K562 (cell line): Measurements from ENCODE around the gene DYNLT4. TPM values are rescaled to one million over a fixed set of nuclear protein-coding genes. Genes with fewer than 3 reads are reported as not detected.
A peak's percentile ranks its signal among the peaks of the same experiment; 100 is the strongest.

Experiments used
- ATAC-seq: fragments of 200-7000 bp; cut with Tn5 transposase; 3 replicates; pipeline ENCODE4 v1.9.1; 2020; ENCODE audit warnings: moderate library complexity
- BruUV-seq: library from RNA; stranded (reverse); fragments of 400-500 nt; replicated peaks from 2 replicates; lab custom pipeline; 2021; lab: Mats Ljungman, UMichigan
- CTCF ChIA-PET: fragments of 300-600 bp; formaldehyde crosslinking; extraction: SDS; loops from one replicate; lab custom pipeline; 2021; ENCODE audit warnings: low intra/inter-chr PET ratio; lab: Yijun Ruan, JAX
- POLR2A ChIA-PET: fragments of 300-600, 350-650 bp; sonication (Branson Sonifier 250); formaldehyde crosslinking; extraction: SDS; loops from one replicate; lab custom pipeline; 2021; ENCODE audit warnings: antibody characterized with exemption, inconsistent platforms; lab: Yijun Ruan, JAX
- DNase-seq, 4 experiments: peaks; one replicate each; pipeline versions ENCODE4 v3.0.0 to v3.0.0-alpha.2; 2011 to 2018; ENCODE audit warnings: low spot score in 3 of 4, mixed read lengths in 3 of 4; ENCODE audit errors: extremely low read depth in 1 of 4
- FAIRE-seq: peaks from 2 replicates; lab custom pipeline; 2011; peaks lifted over from hg19 to GRCh38; lab: Jason Lieb, UNC
- H2AFZ ChIP-seq: 2 replicates; pipeline ENCODE4 v1.6.0; 2011; ENCODE audit warnings: low read depth, low read length, control low read depth, inconsistent platforms
- H3K27ac ChIP-seq: fragments of 200-600 bp; 3 replicates; pipeline ENCODE4 v1.8.0; 2011; ENCODE audit warnings: low read depth, mild to moderate bottlenecking, control low read depth, inconsistent platforms, low read length, moderate library complexity, mixed read lengths; ENCODE audit errors: extremely low read depth
- H3K27me3 ChIP-seq, 2 experiments: fragments of 300-600 bp in 1 of 2; 2 replicates in 1 of 2; 3 replicates in 1 of 2; pipeline versions ENCODE4 v1.6.0 to v1.8.0; 2011; ENCODE audit warnings: inconsistent platforms in 2 of 2, low read length in 2 of 2, mild to moderate bottlenecking in 1 of 2, mixed read lengths in 1 of 2, moderate library complexity in 1 of 2; ENCODE audit not compliant: control insufficient read depth in 2 of 2, insufficient read depth in 2 of 2
- H3K36me3 ChIP-seq: fragments of 300-600 bp; 3 replicates; pipeline ENCODE4 v1.8.0; 2011; ENCODE audit warnings: mild to moderate bottlenecking, low read length, inconsistent platforms; ENCODE audit not compliant: control insufficient read depth, insufficient read depth
- H3K4me1 ChIP-seq, 2 experiments: fragments of 200-600 bp in 1 of 2; replicated peaks in 1 of 2; 2 replicates in 1 of 2; 3 replicates in 1 of 2; pipeline versions ENCODE4 v1.5.1 to v1.8.0; 2011; ENCODE audit warnings: inconsistent platforms in 2 of 2, low read length in 2 of 2, mild to moderate bottlenecking in 1 of 2, mixed read lengths in 1 of 2, moderate library complexity in 1 of 2; ENCODE audit not compliant: control insufficient read depth in 2 of 2, insufficient read depth in 2 of 2
- H3K4me2 ChIP-seq: 2 replicates; pipeline ENCODE4 v1.6.1; 2011; ENCODE audit warnings: low read length, control low read depth, inconsistent platforms, mixed read lengths; ENCODE audit not compliant: insufficient read depth
- H3K4me3 ChIP-seq: fragments of 200-600 bp; sonication (generic), shearing (Covaris generic); 2 replicates; pipeline ENCODE4 v1.5.1; 2016; ENCODE audit warnings: control low read depth, inconsistent platforms
- H3K79me2 ChIP-seq: fragments of 200-600 bp; 3 replicates; pipeline ENCODE4 v1.8.0; 2011; ENCODE audit warnings: low read length, inconsistent platforms; ENCODE audit not compliant: control insufficient read depth, insufficient read depth
- H3K9ac ChIP-seq, 2 experiments: 2 replicates each; pipeline versions ENCODE4 v1.6.0 to v1.6.1; 2011; ENCODE audit warnings: low read depth in 2 of 2, low read length in 2 of 2, control low read depth in 1 of 2, inconsistent platforms in 1 of 2, mild to moderate bottlenecking in 1 of 2, mixed read lengths in 1 of 2; ENCODE audit not compliant: insufficient read depth in 1 of 2
- H3K9me1 ChIP-seq: one replicate; pipeline ENCODE4 v1.6.0; 2011; ENCODE audit warnings: inconsistent platforms, mild to moderate bottlenecking, low read length, moderate library complexity; ENCODE audit not compliant: control insufficient read depth, insufficient read depth
- H3K9me3 ChIP-seq: replicated peaks from 2 replicates; pipeline ENCODE4 v1.5.1; 2011; ENCODE audit warnings: low read depth, low read length, inconsistent platforms; ENCODE audit not compliant: control insufficient read depth, insufficient read depth
- H4K20me1 ChIP-seq: replicated peaks from 2 replicates; pipeline ENCODE4 v1.6.1; 2011; ENCODE audit warnings: low read length, inconsistent platforms, mixed read lengths; ENCODE audit not compliant: control insufficient read depth, insufficient read depth
- CTCF ChIP-seq, 3 experiments: IDR thresholded peaks in 2 of 3; conservative IDR thresholded peaks in 1 of 3; 2 replicates each; pipeline ENCODE4 v1.5.1; 2011 to 2012; ENCODE audit warnings: low read length in 3 of 3, mild to moderate bottlenecking in 3 of 3, control low read depth in 2 of 3, improper control_type of control experiment in 1 of 3, inconsistent platforms in 1 of 3, low read depth in 1 of 3, mixed read lengths in 1 of 3, moderate library complexity in 1 of 3; ENCODE audit not compliant: insufficient read depth in 2 of 3
- POLR2G ChIP-seq: fragments of 200-400 bp; formaldehyde crosslinking; IDR thresholded peaks from 2 replicates; pipeline ENCODE4 v1.6.1; 2017; ENCODE audit warnings: low read depth, mild to moderate bottlenecking, antibody characterized with exemption, low read length, moderate library complexity
- TCF7 ChIP-seq: sonication (generic); IDR thresholded peaks from 2 replicates; pipeline ENCODE4 v1.6.1; 2016; ENCODE audit warnings: antibody characterized with exemption, borderline replicate concordance
- ZBTB33 ChIP-seq: sonication (generic); formaldehyde crosslinking; IDR thresholded peaks from 2 replicates; pipeline ENCODE4 v1.8.1; 2023; ENCODE audit warnings: mild to moderate bottlenecking, missing genetic modification reagents
- ZNF318 ChIP-seq, 2 experiments: fragments of 450-650 bp; IDR thresholded peaks; 2 replicates each; pipeline ENCODE4 v1.6.1; 2016; ENCODE audit warnings: mild to moderate bottlenecking in 2 of 2, borderline replicate concordance in 1 of 2, low read depth in 1 of 2, moderate library complexity in 1 of 2
- ZNF436 ChIP-seq: fragments of 250-450, 450-650 bp; sonication (Bioruptor Pico); formaldehyde crosslinking; IDR thresholded peaks from 2 replicates; pipeline ENCODE4 v1.7.0; 2020; ENCODE audit warnings: mild to moderate bottlenecking
- ZNF707 ChIP-seq: fragments of 250-450 bp; sonication (Bioruptor Pico); conservative IDR thresholded peaks from 2 replicates; pipeline ENCODE4 v1.8.0; 2022; ENCODE audit warnings: inconsistent platforms, mild to moderate bottlenecking, moderate library complexity
- WGBS: fragments of 100-300 bp; shearing (Covaris generic); methylation state at CpG from one replicate; pipeline ENCODE4 v1.1.6; 2016; ENCODE audit warnings: low coverage, mixed read lengths; ENCODE audit not compliant: insufficient coverage; ENCODE audit errors: missing lambda C conversion rate; 5-methylcytosine and 5-hydroxymethylcytosine counted together
- in situ Hi-C: fragments of 300-500 bp; cut with MboI; formaldehyde crosslinking; loops from 4 replicates; pipeline ENCODE4 v1.15.0; 2018; ENCODE audit warnings: inconsistent platforms, mixed read lengths
- intact Hi-C: fragments of 100-400 bp; cut with micrococcal nuclease; formaldehyde crosslinking; loops from 2 replicates; pipeline ENCODE4 v1.14.2; 2022
- polyA plus RNA-seq, 8 experiments: library from polyadenylated mRNA; depleted of rRNA in 4 of 8; stranded (reverse) in 5 of 8; unstranded in 3 of 8; fragments of >200 nt; fragmentation: Nextera tagmentation in 2 of 8; fragmentation: Illumina TruSeq in 1 of 8; extraction: Ambion mirVana in 2 of 8; extraction: Trizol in 1 of 8; gene quantifications; 2 replicates each; pipeline versions ENCODE4 v1.2.1 to v1.2.3, GENCODE V29; 2011 to 2014; ENCODE audit warnings: inconsistent platforms in 1 of 8, missing spikeins in 1 of 8
- total RNA-seq, 7 experiments: library from RNA; depleted of rRNA in 6 of 7; stranded (reverse); fragments of >200 nt in 6 of 7; fragmentation: Illumina TruSeq in 2 of 7; extraction: Trizol in 2 of 7; gene quantifications; 2 replicates each; pipeline versions ENCODE4 v1.2.1 to v1.2.3, GENCODE V29; 2011 to 2021; ENCODE audit warnings: low replicate concordance in 1 of 7

DYNLT4 gene
- total and polyA plus RNA-seq, 9 of the 15 experiments (the other 6 are each of a cell fraction or from before 2014, with no cell fraction given): 0.29 to 0.73 TPM; not detected in 7

GRCh38 chr1:44827197-44828002 is 20.2 kb upstream of the DYNLT4 start:
- BruUV-seq: no TSS peak
- no peaks in the 10 kb centered on the region for H4K20me1 ChIP-seq
- peaks cover 29 to 67% of the 10 kb centered on the region in 2 experiments for H3K4me1 ChIP-seq
- ATAC-seq (peak; percentile 36), DNase-seq (peak in 3 of 4 experiments; percentile 38 to 55 (median 48)), FAIRE-seq (no peak)
- H3K36me3 ChIP-seq: no peaks in the 10 kb centered on the region
- 76% methylated on average over 28 of the region's 28 CpGs for WGBS
- H3K4me2 ChIP-seq: no peak overlapping the region
- H3K4me3 ChIP-seq: no peak overlapping the region
- H3K79me2 ChIP-seq: no peaks in the 10 kb centered on the region
- H3K27me3 ChIP-seq: no peaks in the 10 kb centered on the region
- H3K27ac ChIP-seq: no peak overlapping the region
- CTCF ChIA-PET: no interaction called here
- intact Hi-C loops: no loop called here
- no peaks in the 10 kb centered on the region for H3K9me1 ChIP-seq
- H3K9me3 ChIP-seq: no peaks in the 10 kb centered on the region
- in situ Hi-C loops: no loop called here
- peak overlapping the region; percentile 88 for H2AFZ ChIP-seq
- POLR2A ChIA-PET: interaction anchor here (0.6 to 11.1 kb wide), 12 partner anchors 7 to 513 kb away, joined by 3 to 217 read pairs (median 4); partner anchors contain the start of genes MUTYH, PTCH2 and TOE1
- peak overlapping the region in 1 of 2 experiments; percentile 85; a peak in 2 of 4 replicates for H3K9ac ChIP-seq
- TF ChIP-seq CTCF (IDR thresholded peaks at IDR 0.05 in 2 of 3, conservative IDR thresholded peaks at IDR 0.05 in 1 of 3; ENCODE audit: insufficient read depth in 2 of 3, low read depth in 1 of 3, low read length in 3 of 3): peak; percentile 39 to 60 (median 44); a peak in 4 of 6 replicates
- TF ChIP-seq ZNF707 (CRISPR knock-in tag): no peak
- TF ChIP-seq ZNF318 (IDR thresholded peaks at IDR 0.05; ENCODE audit: borderline replicate concordance in 1 of 2, low read depth in 1 of 2): no peak
- TF ChIP-seq TCF7: peak; percentile 90; the same call in 1 of the 2 replicates
- peak; percentile 98 for TF ChIP-seq ZBTB33 (CRISPR knock-in tag)
- TF ChIP-seq ZNF436 (CRISPR knock-in tag): no peak
- no peak for TF ChIP-seq POLR2G
